ENCODE measurements around the gene NUP43.
A peak's percentile ranks its signal among the peaks of the same experiment; 100 is the strongest.
"Not testable (repeated sequence)": the region's sequence is repeated elsewhere in the genome, so short reads cannot be mapped to it uniquely, and the experiment has no call there.

NUP43 gene

GRCh38 chr6:149746147-149746946, at the start of gene NUP43:
Gene NUP43 (minus strand): TSS chr6:149746529. CDS start chr6:149746495, 34 bp downstream.
- DNase-seq (ENCODE audit: low read depth) = peak; percentile 90

DNA sequence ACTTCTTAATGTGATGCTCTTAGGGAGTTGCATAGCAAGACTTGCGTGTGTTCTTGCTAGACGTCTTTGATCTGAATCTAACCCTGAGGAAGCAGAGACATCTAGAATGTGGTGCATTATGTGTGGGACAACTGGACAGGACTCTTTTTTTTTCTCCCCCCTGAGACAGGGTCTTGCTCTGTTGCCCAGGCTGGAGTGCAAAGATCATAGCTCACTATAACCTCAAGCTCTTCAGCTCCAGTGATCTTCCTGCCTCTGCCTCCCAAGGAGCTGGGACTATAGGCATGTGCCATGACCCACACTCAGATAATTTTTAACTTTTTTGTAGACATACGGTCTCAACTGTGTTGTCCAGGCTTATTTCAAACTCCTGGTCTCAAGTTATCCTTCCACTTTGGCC, 37.2 kb upstream of the NUP43 start:
- DNase-seq (ENCODE audit: low read depth) = no peak

DNA sequence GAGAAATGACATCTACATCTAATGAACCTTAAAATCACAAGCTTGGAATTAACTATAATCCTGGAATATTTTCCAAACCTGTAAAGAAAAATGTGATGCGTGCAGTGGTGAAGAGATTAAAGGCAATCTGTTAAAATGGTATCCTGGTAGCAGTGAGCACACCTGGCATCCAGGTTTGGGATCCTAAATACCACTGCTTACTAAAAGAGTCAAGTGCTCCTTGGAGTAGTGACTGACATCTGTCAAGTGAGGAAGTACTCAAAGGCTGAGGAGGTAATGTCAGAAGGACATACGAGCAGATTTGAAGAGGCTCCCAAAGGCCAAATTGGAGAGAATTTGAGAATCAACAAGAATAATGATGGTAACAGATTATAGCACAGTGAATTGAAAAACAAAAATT, 36.0 kb upstream of the NUP43 start:
- DNase-seq (ENCODE audit: low read depth) = no peak

- no peak for DNase-seq (ENCODE audit: low read depth)
Observed at GRCh38 chr6:149781715-149782114, 35.4 kb upstream of the NUP43 start.

DNA sequence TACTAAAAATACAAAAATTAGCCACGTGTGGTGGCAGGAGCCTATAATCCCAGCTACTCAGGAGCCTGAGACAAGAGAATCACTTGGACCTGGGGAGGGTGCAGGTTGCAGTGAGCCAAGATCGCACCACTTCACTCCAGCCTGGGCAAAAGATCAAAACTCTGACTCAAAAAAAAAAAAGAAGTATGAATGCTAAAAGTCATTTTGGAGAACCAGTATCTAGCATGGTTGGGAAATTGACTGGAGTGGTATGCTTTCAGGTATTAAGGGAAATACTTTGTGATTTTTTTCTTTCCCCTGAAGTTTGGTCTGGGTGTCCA, 33.3 kb upstream of the NUP43 start:
- no peak for DNase-seq (ENCODE audit: low read depth)

DNA sequence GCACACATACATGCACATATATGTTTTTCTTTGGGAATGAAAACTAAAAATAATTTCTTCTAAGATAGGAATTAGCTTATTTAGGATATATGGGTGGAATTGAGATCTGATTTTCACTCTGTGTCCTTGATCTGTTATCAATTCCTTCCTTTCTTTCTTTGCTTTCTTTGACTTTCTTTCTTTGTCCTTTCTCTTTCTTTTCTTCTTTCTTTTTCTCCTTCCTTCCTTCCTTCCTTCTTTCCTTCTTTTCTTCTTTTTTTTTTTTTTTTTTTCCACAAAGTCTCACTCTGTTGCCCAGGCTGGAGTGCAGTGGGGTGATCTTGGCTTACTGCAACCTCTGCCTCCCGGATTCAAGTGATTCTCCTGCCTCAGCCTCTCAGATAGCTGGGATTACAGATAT, 31.3 kb upstream of the NUP43 start:
- no peak for DNase-seq (ENCODE audit: low read depth)

DNA sequence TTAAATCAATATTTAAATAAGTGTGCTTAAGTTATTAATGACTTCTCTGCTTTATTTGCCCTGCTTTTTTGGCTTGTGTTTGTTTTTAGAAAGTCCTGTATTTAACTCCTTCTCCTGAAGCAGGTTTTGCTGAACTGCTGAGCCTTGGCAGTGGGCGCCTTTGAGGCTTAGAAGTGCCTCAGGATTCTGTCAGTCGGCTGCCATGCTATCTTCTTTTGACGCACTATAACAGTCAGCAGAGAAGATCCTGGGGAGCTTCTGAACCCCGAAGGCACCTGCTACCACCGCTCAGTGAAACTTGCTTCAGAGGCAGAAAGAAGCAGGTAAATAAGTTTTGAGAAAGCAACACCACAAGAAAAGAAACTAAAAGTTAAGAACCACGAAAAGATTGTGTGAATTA, 25.6 kb upstream of the NUP43 start:
- no peak for DNase-seq (ENCODE audit: low read depth)

- DNase-seq (ENCODE audit: low read depth) = no peak
Observed at GRCh38 chr6:149771185-149771584, 24.9 kb upstream of the NUP43 start.

DNA sequence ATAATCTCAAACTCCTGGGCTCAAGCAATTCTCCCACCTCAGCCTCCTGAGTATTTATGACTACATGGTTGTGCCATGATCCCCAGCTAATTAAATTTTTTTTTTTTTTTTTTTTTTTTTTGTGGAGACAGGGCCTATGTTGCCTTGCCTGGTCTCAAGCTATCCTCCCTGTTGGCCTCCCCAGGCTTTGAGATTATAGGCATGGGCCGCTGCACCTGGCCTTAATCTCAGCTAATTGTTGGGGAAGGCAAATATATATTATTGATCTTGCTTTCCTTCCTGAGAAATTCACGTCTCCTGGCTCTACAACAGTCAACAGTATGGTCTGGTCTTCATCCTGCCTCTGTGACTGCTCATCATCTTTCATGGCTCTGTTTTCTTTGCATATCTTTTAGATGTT, 23.3 kb upstream of the NUP43 start:
- no peak for DNase-seq (ENCODE audit: low read depth)

DNA sequence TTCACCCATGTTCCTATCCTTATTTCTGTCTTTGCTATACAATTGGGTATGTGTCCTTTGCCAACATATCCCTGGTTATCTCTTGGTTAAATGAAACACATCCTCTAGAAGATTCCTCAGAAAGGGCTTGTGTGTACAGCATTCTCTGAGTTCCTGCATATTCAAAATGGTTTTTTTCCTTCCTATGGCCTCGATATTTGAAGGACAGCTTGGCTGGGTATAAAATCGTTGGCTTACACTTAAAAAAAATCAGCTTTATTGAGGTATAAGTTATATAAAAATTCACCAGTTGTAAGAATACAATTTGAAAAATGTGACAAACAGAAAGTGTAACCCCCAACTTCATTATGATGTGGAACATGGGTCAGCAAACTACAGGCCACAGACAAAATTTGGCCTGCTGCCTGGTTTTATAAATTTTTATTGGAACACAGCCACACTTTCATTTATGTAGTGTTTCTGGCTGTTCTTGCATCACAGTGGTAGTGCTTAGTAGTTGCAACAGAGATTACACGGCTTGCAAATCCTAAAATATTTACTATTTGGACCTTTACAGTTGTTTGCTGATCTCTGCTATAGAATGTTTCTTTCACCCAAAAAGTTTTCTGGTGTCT, 19.9 kb upstream of the NUP43 start:
- peak; percentile 64 for DNase-seq (ENCODE audit: low read depth)

DNA sequence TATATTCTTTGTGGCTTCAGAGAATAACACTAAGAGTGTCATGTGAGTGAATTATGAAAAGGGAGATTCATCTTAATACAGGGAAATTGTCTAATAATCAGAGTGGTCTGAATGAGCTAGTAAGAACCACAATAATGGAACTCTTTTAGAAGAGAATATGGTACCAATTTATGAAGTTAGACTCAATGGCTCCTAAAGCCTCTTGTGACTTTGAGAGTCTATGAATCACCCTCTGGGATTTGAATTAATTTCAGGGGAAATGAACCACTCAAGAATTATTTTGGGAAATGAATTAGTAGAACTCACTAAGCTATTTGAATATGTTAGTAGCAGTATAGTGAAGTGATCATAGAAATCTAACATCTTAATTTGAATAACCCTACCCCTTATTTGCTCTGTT, 17.5 kb upstream of the NUP43 start:
- DNase-seq (ENCODE audit: low read depth) = no peak

DNA sequence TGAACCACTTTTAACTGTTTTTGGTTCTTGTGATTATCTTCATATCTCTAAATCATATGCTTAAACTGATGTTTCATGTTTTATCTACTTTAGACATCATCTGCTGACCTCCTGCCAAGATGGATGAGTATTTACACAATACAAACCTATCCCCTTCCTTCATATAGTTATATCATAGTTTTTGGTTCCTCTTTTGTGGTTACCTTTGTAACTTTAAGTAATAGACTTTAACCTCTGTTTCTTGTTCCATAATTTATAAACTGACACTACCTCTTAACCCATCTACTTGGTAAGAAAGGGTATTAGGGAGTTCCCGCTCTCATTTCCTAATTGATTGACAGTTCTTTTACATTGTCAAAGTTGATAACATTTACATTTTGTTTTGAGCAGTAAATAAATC, 15.1 kb upstream of the NUP43 start:
- no peak for DNase-seq (ENCODE audit: low read depth)

GRCh38 chr6:149756261-149756636, 9.9 kb upstream of the NUP43 start:
- DNase-seq (ENCODE audit: low read depth) = no peak

DNA sequence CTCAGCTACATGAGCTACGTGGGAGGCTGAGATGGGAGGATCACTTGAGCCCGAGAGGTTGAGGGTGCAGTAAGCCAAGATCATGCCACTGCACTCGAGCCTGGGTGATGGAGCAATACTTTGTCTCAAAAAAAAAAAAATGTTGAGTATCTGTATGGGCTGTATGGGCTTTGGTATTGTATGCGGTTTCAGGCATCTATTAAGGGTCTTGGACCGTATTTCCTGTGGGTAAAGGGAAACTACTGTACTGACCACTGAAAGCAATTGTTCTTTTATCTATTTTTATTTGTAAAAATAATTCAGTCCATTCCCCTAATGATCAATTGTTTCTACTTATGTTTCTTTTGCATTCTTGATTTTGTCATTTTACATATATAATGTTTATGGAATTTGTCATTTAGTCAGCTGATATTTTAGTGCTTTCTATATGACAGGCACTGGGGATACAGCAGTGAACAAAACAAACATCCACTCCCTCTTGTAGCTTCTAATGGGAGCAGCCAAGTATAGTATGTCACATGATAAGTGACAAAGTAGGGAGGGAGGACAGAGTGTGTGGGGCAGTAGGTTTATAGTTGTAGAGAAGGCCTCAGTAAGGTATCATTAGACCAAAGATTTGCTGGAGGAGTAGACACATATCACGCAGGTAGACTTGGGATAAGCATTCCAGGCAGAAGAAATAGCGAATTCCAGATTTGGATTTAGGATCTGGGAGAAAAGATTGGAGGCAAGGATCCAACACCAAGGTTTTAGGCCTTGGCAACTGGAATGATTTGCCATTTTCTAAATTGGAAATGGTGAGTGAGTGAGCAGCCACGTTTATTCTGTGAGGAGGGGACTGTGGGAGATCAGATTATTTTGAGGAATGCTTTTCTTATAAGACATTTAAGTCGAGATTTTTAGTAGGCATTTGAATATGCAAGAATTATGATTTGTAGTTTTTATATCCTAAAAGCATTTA, 9.3 kb upstream of the NUP43 start:
- no peak for DNase-seq (ENCODE audit: low read depth)

DNA sequence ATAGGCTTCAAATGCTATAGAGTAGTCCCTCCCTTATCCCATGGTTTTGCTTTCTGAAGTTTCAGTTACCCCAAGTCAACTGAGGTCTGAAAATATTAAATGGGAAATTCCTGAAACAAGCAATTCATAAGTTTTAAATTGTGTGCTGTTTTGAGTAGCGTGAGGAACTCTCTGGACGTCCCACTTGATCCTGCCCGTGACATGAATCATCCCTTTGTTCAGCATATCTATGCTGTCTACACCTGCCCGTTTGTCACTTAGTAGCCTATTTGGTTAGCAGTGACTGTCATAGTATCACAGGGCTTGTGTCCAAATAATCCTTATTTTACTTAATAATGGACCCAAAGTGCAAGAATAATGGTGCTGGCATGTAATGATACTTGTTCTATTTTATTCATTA, 8.2 kb upstream of the NUP43 start:
- no peak for DNase-seq (ENCODE audit: low read depth)

GRCh38 chr6:149753374-149753637, 7.0 kb upstream of the NUP43 start:
- not testable (repeated sequence) for DNase-seq (ENCODE audit: low read depth)

GRCh38 chr6:149752600-149753373, 6.5 kb upstream of the NUP43 start:
- no peak for DNase-seq (ENCODE audit: low read depth)

GRCh38 chr6:149751920-149752319, 5.6 kb upstream of the NUP43 start:
- not testable (repeated sequence) for DNase-seq (ENCODE audit: low read depth)

DNA sequence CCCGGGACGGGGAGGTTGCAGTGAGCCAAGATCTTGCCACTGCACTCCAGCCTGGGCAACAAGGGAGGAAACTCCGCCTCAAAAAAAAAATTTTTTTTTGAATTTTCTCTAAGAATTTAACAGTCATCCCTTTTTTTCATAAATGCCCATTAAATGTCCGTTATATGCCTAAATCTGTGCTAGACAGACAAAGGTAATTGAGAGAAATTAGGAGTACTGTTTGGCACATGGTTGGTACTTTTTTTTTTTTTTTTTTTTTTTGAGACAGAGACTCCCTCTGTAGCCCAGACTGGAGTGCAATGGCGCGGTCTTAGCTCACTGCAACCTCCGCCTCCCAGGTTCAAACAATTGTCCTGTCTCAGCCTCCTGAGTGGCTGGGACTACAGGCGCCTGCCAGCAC, 4.9 kb upstream of the NUP43 start:
- no peak for DNase-seq (ENCODE audit: low read depth)

GRCh38 chr6:149750136-149750609, 3.8 kb upstream of the NUP43 start:
- no peak for DNase-seq (ENCODE audit: low read depth)

DNA sequence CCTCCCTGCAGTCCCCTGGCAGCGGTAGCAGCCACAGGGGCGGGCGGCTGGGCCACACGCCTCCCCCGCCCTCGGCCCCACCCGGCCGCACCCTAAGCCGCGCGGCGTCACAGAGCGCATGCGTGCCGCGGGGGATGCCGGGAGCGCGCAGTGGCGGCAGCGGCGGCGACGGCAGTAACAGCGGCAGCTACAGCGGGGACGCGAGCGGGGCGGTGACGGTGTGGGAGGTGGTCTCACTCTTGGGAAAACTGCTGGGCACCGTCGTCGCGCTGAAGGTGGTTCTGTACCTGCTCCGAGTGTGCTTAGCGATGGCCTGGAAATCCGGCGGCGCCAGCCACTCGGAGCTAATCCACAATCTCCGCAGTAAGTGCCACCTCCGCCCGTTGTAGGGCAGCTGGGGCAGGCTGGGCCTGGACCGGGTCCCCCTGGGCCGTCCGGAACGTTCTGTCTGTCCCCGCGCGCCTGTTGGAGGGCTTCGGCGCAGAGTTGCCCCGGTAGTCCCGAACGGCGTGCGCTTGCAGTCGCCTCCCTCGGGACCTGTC, 3.3 kb upstream of the NUP43 start, which contains the start of gene PCMT1:
Gene PCMT1, plus strand, starts transcription at position 148 of the 542 bp plus-strand sequence. Its CDS starts 161 bp downstream, at position 309.
- DNase-seq (ENCODE audit: low read depth) = peak; percentile 39

Data from HS-27A (cell line).